ENCODE results near the gene HDAC4. TPM values are rescaled to one million over a fixed set of nuclear protein-coding genes. Genes with fewer than 3 reads are reported as not detected.

HDAC4 gene
- total RNA-seq, 4 donors from 2014 or later: 68.0 to 123 (median 86.5) TPM

- 69 to 80% methylated on average over 20 of the region's 20 CpGs for WGBS, 2 donors
- Histone ChIP-seq H3K4me3 (no peak overlapping the region), H3K36me3 (no peaks in the 10 kb centered on the region), H3K4me1 (peaks cover 0 to 18% (median 1%) of the 10 kb centered on the region in 4 donors), H3K27ac (peak overlapping the region in 1 of 4 donors; percentile 55), H3K27me3 (no peaks in the 10 kb centered on the region), H3K9me3 (peaks cover 0 to 6% (median 2%) of the 10 kb centered on the region in 4 donors)
- no peak for DNase-seq (ENCODE audit: low spot score in 2 of 2)
- TF ChIP-seq POLR2A (IDR thresholded peaks at IDR 0.05) (no peak), EP300 (IDR thresholded peaks at IDR 0.05) (no peak), CTCF (IDR thresholded peaks at IDR 0.05) (no peak)
Measured at GRCh38 chr2:239359196-239359912, 41.5 kb downstream of the HDAC4 start.

GRCh38 chr2:239358062-239358754 is 42.6 kb downstream of the HDAC4 start:
- Histone ChIP-seq H3K36me3 (no peaks in the 10 kb centered on the region), H3K4me3 (no peak overlapping the region), H3K4me1 (peaks cover 0 to 18% (median 1%) of the 10 kb centered on the region in 4 donors), H3K27me3 (no peaks in the 10 kb centered on the region), H3K27ac (no peak overlapping the region), H3K9me3 (peaks cover 0 to 6% (median 2%) of the 10 kb centered on the region in 4 donors)
- 83 to 87% methylated on average over 18 of the region's 18 CpGs for WGBS, 2 donors
- DNase-seq (ENCODE audit: low spot score in 2 of 2): no peak
- TF ChIP-seq EP300 (IDR thresholded peaks at IDR 0.05) (no peak), POLR2A (IDR thresholded peaks at IDR 0.05) (no peak), CTCF (IDR thresholded peaks at IDR 0.05) (no peak)

GRCh38 chr2:239355724-239356123 is 45.1 kb downstream of the HDAC4 start:
- TF ChIP-seq CTCF (IDR thresholded peaks at IDR 0.05) (no peak), POLR2A (IDR thresholded peaks at IDR 0.05) (no peak), EP300 (IDR thresholded peaks at IDR 0.05) (no peak)
- H3K36me3 ChIP-seq: peaks cover 0 to 24% (median 0%) of the 10 kb centered on the region in 3 donors
- no peak overlapping the region for H3K4me3 ChIP-seq
- peaks cover 0 to 13% (median 0%) of the 10 kb centered on the region in 4 donors for H3K4me1 ChIP-seq
- H3K27me3 ChIP-seq: no peaks in the 10 kb centered on the region
- no peak for DNase-seq (ENCODE audit: low spot score in 2 of 2)
- no peak overlapping the region for H3K27ac ChIP-seq
- H3K9me3 ChIP-seq: peaks cover 0 to 6% (median 2%) of the 10 kb centered on the region in 4 donors
- WGBS, 2 donors: 81 to 89% methylated on average over 3 of the region's 3 CpGs

GRCh38 chr2:239355139-239355538 is 45.7 kb downstream of the HDAC4 start:
- Histone ChIP-seq H3K27me3 (no peaks in the 10 kb centered on the region), H3K4me1 (peaks cover 0 to 13% (median 0%) of the 10 kb centered on the region in 4 donors), H3K36me3 (peaks cover 0 to 28% (median 0%) of the 10 kb centered on the region in 3 donors), H3K27ac (no peak overlapping the region), H3K4me3 (no peak overlapping the region), H3K9me3 (peaks cover 0 to 6% (median 2%) of the 10 kb centered on the region in 4 donors)
- WGBS, 2 donors: 75 to 83% methylated on average over 2 of the region's 2 CpGs
- DNase-seq (ENCODE audit: low spot score in 2 of 2): no peak
- TF ChIP-seq CTCF (IDR thresholded peaks at IDR 0.05) (no peak), EP300 (IDR thresholded peaks at IDR 0.05) (no peak), POLR2A (IDR thresholded peaks at IDR 0.05) (no peak)

- H3K4me1 ChIP-seq: peaks cover 0 to 13% (median 2%) of the 10 kb centered on the region in 4 donors
- no peak overlapping the region for H3K27ac ChIP-seq
- no peak overlapping the region for H3K4me3 ChIP-seq
- TF ChIP-seq POLR2A (IDR thresholded peaks at IDR 0.05): no peak
- no peak for TF ChIP-seq CTCF (IDR thresholded peaks at IDR 0.05)
- H3K27me3 ChIP-seq: no peaks in the 10 kb centered on the region
- 85 to 87% methylated on average over 2 of the region's 2 CpGs for WGBS, 2 donors
- no peak for DNase-seq (ENCODE audit: low spot score in 2 of 2)
- H3K36me3 ChIP-seq: peaks cover 0 to 30% (median 0%) of the 10 kb centered on the region in 3 donors
- H3K9me3 ChIP-seq: peaks cover 0 to 6% (median 2%) of the 10 kb centered on the region in 4 donors
Measured at GRCh38 chr2:239354791-239355136, 46.1 kb downstream of the HDAC4 start.

Measured in tibial nerve (tissue), 4 donors.